Esophagus muscularis mucosa (tissue), 4 donors: ENCODE measurements around the gene EEF2K.

Source experiments
- EP300 ChIP-seq: sonication (generic); formaldehyde crosslinking; IDR thresholded peaks from one replicate; pipeline ENCODE4 v1.6.1; 2017; ENCODE audit warnings: antibody characterized with exemption
- POLR2A ChIP-seq: fragments of 450-650 bp; IDR thresholded peaks from one replicate; pipeline ENCODE4 v1.6.1; 2017; ENCODE audit warnings: antibody characterized with exemption, moderate library complexity, mild to moderate bottlenecking, low read depth
- TF ChIP-seq, protein P1 (sequence below), 3 experiments: fragments of 200-600 bp in 2 of 3; fragments of 450-650 bp in 1 of 3; sonication (generic) in 2 of 3; IDR thresholded peaks; one replicate each; pipeline ENCODE4 v1.5.1; 2017 to 2019; ENCODE audit warnings: antibody characterized with exemption in 3 of 3, mild to moderate bottlenecking in 2 of 3, moderate library complexity in 1 of 3

- no peak for TF ChIP-seq EP300
- TF ChIP-seq POLR2A, result no peak
- TF ChIP-seq, protein P1, sequence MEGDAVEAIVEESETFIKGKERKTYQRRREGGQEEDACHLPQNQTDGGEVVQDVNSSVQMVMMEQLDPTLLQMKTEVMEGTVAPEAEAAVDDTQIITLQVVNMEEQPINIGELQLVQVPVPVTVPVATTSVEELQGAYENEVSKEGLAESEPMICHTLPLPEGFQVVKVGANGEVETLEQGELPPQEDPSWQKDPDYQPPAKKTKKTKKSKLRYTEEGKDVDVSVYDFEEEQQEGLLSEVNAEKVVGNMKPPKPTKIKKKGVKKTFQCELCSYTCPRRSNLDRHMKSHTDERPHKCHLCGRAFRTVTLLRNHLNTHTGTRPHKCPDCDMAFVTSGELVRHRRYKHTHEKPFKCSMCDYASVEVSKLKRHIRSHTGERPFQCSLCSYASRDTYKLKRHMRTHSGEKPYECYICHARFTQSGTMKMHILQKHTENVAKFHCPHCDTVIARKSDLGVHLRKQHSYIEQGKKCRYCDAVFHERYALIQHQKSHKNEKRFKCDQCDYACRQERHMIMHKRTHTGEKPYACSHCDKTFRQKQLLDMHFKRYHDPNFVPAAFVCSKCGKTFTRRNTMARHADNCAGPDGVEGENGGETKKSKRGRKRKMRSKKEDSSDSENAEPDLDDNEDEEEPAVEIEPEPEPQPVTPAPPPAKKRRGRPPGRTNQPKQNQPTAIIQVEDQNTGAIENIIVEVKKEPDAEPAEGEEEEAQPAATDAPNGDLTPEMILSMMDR (IDR thresholded peaks at IDR 0.05), result no peak
Observed at GRCh38 chr16:22327446-22327775, 121.3 kb downstream of the EEF2K start.
